GM23338 (cell line): ENCODE measurements around the gene IFRD1. TPM values are rescaled to one million over a fixed set of nuclear protein-coding genes. Genes with fewer than 3 reads are reported as not detected.

ENCODE experiments used
- ATAC-seq: fragments of 200-7000 bp; cut with Tn5 transposase; 3 replicates; pipeline ENCODE4 v1.9.1; 2020
- DNase-seq: peaks from one replicate; pipeline ENCODE4 v3.0.0-alpha.2; 2015; ENCODE audit warnings: low spot score
- H2AFZ ChIP-seq: fragments of 200-600 bp; sonication (generic); 2 replicates; pipeline ENCODE4 v1.8.0; 2016; ENCODE audit warnings: antibody characterized with exemption, mild to moderate bottlenecking, moderate library complexity
- H3F3A ChIP-seq: fragments of 200-600 bp; sonication (generic); replicated peaks from 2 replicates; pipeline ENCODE4 v1.8.0; 2017; ENCODE audit warnings: antibody characterized with exemption, mixed run types, low read depth
- H3K27ac ChIP-seq: fragments of 200-600 bp; sonication (generic); 2 replicates; pipeline ENCODE4 v1.6.1; 2016; ENCODE audit warnings: low read depth
- H3K27me3 ChIP-seq: fragments of 200-600 bp; sonication (generic); 2 replicates; pipeline ENCODE4 v1.8.0; 2016; ENCODE audit warnings: mild to moderate bottlenecking, mixed run types, moderate library complexity; ENCODE audit not compliant: insufficient read depth
- H3K36me3 ChIP-seq: fragments of 200-600 bp; sonication (generic); 2 replicates; pipeline ENCODE4 v1.8.0; 2016; ENCODE audit warnings: mild to moderate bottlenecking; ENCODE audit not compliant: insufficient read depth
- H3K4me1 ChIP-seq: fragments of 200-600 bp; sonication (generic); 2 replicates; pipeline ENCODE4 v1.8.0; 2016; ENCODE audit warnings: mild to moderate bottlenecking, moderate library complexity; ENCODE audit not compliant: insufficient read depth
- H3K4me2 ChIP-seq: fragments of 200-600 bp; sonication (generic); 2 replicates; pipeline ENCODE4 v1.7.1; 2017; ENCODE audit warnings: mixed run types
- H3K4me3 ChIP-seq: fragments of 200-600 bp; sonication (generic); 2 replicates; pipeline ENCODE4 v1.6.1; 2016; ENCODE audit warnings: mixed run types
- H3K79me2 ChIP-seq: fragments of 200-600 bp; sonication (generic); replicated peaks from 2 replicates; pipeline ENCODE4 v1.8.0; 2017; ENCODE audit warnings: mild to moderate bottlenecking; ENCODE audit not compliant: insufficient read depth
- H3K9me2 ChIP-seq: fragments of 200-600 bp; sonication (generic); 2 replicates; pipeline ENCODE4 v1.8.0; 2017; ENCODE audit not compliant: insufficient read depth
- H4K20me1 ChIP-seq: fragments of 200-600 bp; sonication (generic); replicated peaks from 2 replicates; pipeline ENCODE4 v1.8.0; 2017; ENCODE audit warnings: mild to moderate bottlenecking; ENCODE audit not compliant: insufficient read depth
- H3K27ac Mint-ChIP-seq: 2 replicates; pipeline ENCODE4 v1.8.0; 2020; ENCODE audit warnings: inconsistent platforms, mild to moderate bottlenecking, moderate library complexity, mixed read lengths
- H3K27me3 Mint-ChIP-seq: 3 replicates; pipeline ENCODE4 v1.8.0; 2022; ENCODE audit warnings: low read depth, mild to moderate bottlenecking, moderate library complexity, mixed read lengths, inconsistent platforms; ENCODE audit not compliant: insufficient read depth, poor library complexity
- H3K36me3 Mint-ChIP-seq: 3 replicates; pipeline ENCODE4 v1.8.0; 2021; ENCODE audit warnings: low read depth, mild to moderate bottlenecking, inconsistent platforms, moderate library complexity, mixed read lengths
- H3K4me1 Mint-ChIP-seq: 3 replicates; pipeline ENCODE4 v1.8.0; 2020; ENCODE audit warnings: mild to moderate bottlenecking, inconsistent platforms, mixed read lengths
- H3K4me3 Mint-ChIP-seq: 3 replicates; pipeline ENCODE4 v1.8.0; 2021; ENCODE audit warnings: moderate library complexity, mild to moderate bottlenecking, inconsistent platforms, mixed read lengths
- H3K9me3 Mint-ChIP-seq: 3 replicates; pipeline ENCODE4 v1.8.0; 2020; ENCODE audit warnings: moderate library complexity, mild to moderate bottlenecking, inconsistent platforms, mixed read lengths
- CREB1 ChIP-seq: fragments of 250-450 bp; sonication (Bioruptor Pico); IDR thresholded peaks from 2 replicates; pipeline ENCODE4 v1.5.0; 2020; ENCODE audit warnings: low read depth, mild to moderate bottlenecking, moderate library complexity
- CTCF ChIP-seq, 2 experiments: fragments of 200-600 bp in 1 of 2; sonication (generic) in 1 of 2; conservative IDR thresholded peaks; 2 replicates each; pipeline versions ENCODE4 v1.5.1 to v1.6.1; 2016 to 2017; ENCODE audit warnings: antibody characterized with exemption in 2 of 2, low read depth in 2 of 2, mild to moderate bottlenecking in 2 of 2, moderate library complexity in 1 of 2
- ETS1 ChIP-seq: IDR thresholded peaks from 2 replicates; pipeline ENCODE4 v1.6.1; 2016; ENCODE audit warnings: antibody characterized with exemption
- EZH2 ChIP-seq: fragments of 200-600 bp; sonication (generic); IDR thresholded peaks from one replicate; pipeline ENCODE4 v1.8.0; 2017; ENCODE audit warnings: antibody characterized with exemption, mild to moderate bottlenecking, low read depth; ENCODE audit not compliant: unreplicated experiment
- EZH2phosphoT487 ChIP-seq: fragments of 200-600 bp; sonication (generic); IDR thresholded peaks from one replicate; pipeline ENCODE4 v1.8.1; 2018; ENCODE audit warnings: antibody characterized with exemption; ENCODE audit not compliant: unreplicated experiment
- JUNB ChIP-seq: IDR thresholded peaks from one replicate; pipeline ENCODE4 v1.6.1; 2016; ENCODE audit warnings: antibody characterized with exemption; ENCODE audit not compliant: unreplicated experiment
- NANOG ChIP-seq: IDR thresholded peaks from 2 replicates; pipeline ENCODE4 v1.6.1; 2016; ENCODE audit warnings: antibody characterized with exemption, borderline replicate concordance
- POLR2AphosphoS5 ChIP-seq: IDR thresholded peaks from 2 replicates; pipeline ENCODE4 v1.6.1; 2016; ENCODE audit warnings: antibody characterized with exemption, low read depth
- REST ChIP-seq: IDR thresholded peaks from one replicate; pipeline ENCODE4 v1.6.1; 2018; ENCODE audit warnings: antibody characterized with exemption; ENCODE audit not compliant: unreplicated experiment
- STAT1 ChIP-seq: IDR thresholded peaks from one replicate; pipeline ENCODE4 v1.6.1; 2016; ENCODE audit warnings: antibody characterized with exemption; ENCODE audit not compliant: unreplicated experiment
- ZNF114 ChIP-seq: fragments of 250-450 bp; sonication (Bioruptor Pico); IDR thresholded peaks from 2 replicates; pipeline ENCODE4 v1.5.0; 2020; ENCODE audit warnings: mild to moderate bottlenecking, moderate library complexity
- ZNF331 ChIP-seq: fragments of 250-450 bp; sonication (Bioruptor Pico); IDR thresholded peaks from 2 replicates; pipeline ENCODE4 v1.5.0; 2020; ENCODE audit warnings: low read depth, mild to moderate bottlenecking, moderate library complexity
- ZNF462 ChIP-seq: fragments of 250-450 bp; sonication (Bioruptor Pico); IDR thresholded peaks from 2 replicates; pipeline ENCODE4 v1.5.0; 2020; ENCODE audit warnings: mild to moderate bottlenecking, moderate library complexity
- polyA plus RNA-seq: library from polyadenylated mRNA; unstranded; fragments of >200 nt; fragmentation: Nextera tagmentation; extraction: Ambion mirVana; gene quantifications from 2 replicates; pipeline ENCODE4 v1.2.1, GENCODE V29; 2016
- total RNA-seq: library from RNA; depleted of rRNA; stranded (reverse); fragments of >200 nt; shearing (Covaris generic); gene quantifications from 2 replicates; pipeline ENCODE4 v1.2.3, GENCODE V29; 2014

Gene IFRD1
- total and polyA plus RNA-seq, 2 experiments from 2014 or later, result 69.6 to 73.6 TPM

DNA sequence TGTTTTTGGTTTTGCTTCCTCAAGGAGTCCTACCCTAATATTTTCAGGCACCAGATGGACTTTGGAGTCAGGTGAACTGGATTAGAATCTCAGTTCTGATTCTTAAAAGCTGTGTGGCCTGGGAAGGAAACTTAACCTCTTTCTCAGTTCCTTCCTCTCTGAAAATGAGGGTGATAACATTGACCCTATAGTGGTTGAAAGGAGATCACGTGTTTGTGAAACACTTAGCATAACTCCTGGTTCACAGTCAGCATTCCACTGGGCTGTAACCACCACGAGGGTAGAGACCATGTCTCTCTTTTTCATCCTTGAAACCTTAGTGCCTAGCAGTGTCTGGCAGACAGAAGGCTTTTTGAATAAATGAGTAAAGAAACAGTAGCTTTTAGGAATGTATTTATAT is 47.2 kb downstream of the IFRD1 start:
- Histone ChIP-seq H3K27me3 (no peaks in the 10 kb centered on the region), H3F3A (no peaks in the 10 kb centered on the region), H4K20me1 (no peaks in the 10 kb centered on the region), H3K4me2 (no peak overlapping the region), H2AFZ (no peak overlapping the region), H3K9me2 (0 out of 2 replicates have a peak, but pooled peaks cover 2% of the 10 kb centered on the region), H3K4me1 (no peaks in the 10 kb centered on the region), H3K79me2 (no peaks in the 10 kb centered on the region), H3K27ac (no peak overlapping the region), H3K36me3 (no peaks in the 10 kb centered on the region), H3K4me3 (no peak overlapping the region)
- no peaks in the 10 kb centered on the region for H3K27me3 Mint-ChIP-seq
- TF ChIP-seq EZH2 (no peak), ETS1 (no peak), CREB1 (CRISPR knock-in tag) (no peak), REST (no peak), CTCF (conservative IDR thresholded peaks at IDR 0.05; ENCODE audit: low read depth in 2 of 2) (no peak), STAT1 (no peak), EZH2phosphoT487 (no peak), ZNF331 (CRISPR knock-in tag) (no peak), ZNF462 (CRISPR knock-in tag) (no peak), POLR2AphosphoS5 (no peak), JUNB (no peak), NANOG (no peak), ZNF114 (CRISPR knock-in tag) (no peak)
- DNase-seq, result no peak
- no peaks in the 10 kb centered on the region for H3K36me3 Mint-ChIP-seq
- H3K4me3 Mint-ChIP-seq, result no peak overlapping the region
- no peak overlapping the region for H3K27ac Mint-ChIP-seq
- ATAC-seq, result no peak
- H3K4me1 Mint-ChIP-seq, result peaks cover 4% of the 10 kb centered on the region
- no peaks in the 10 kb centered on the region for H3K9me3 Mint-ChIP-seq
